Gastroesophageal sphincter (tissue), 3 donors: ENCODE data around the gene PLA2G4D.

Experiments
- EP300 ChIP-seq: sonication (generic); formaldehyde crosslinking; IDR thresholded peaks from one replicate; pipeline ENCODE4 v1.6.1; 2017; ENCODE audit warnings: antibody characterized with exemption, mild to moderate bottlenecking
- POLR2A ChIP-seq, 2 donors: fragments of 450-650 bp; IDR thresholded peaks; one replicate each; pipeline ENCODE4 v1.6.1; 2017; ENCODE audit warnings: antibody characterized with exemption in 2 of 2, mild to moderate bottlenecking in 2 of 2, moderate library complexity in 1 of 2
- TF ChIP-seq, protein P1 (sequence below), 4 experiments: fragments of 200-600 bp in 2 of 4; fragments of 450-650 bp in 2 of 4; sonication (generic) in 1 of 4; IDR thresholded peaks; one replicate each; pipeline ENCODE4 v1.5.1; 2017 to 2019; ENCODE audit warnings: antibody characterized with exemption in 4 of 4, mild to moderate bottlenecking in 2 of 4, moderate library complexity in 2 of 4

DNA sequence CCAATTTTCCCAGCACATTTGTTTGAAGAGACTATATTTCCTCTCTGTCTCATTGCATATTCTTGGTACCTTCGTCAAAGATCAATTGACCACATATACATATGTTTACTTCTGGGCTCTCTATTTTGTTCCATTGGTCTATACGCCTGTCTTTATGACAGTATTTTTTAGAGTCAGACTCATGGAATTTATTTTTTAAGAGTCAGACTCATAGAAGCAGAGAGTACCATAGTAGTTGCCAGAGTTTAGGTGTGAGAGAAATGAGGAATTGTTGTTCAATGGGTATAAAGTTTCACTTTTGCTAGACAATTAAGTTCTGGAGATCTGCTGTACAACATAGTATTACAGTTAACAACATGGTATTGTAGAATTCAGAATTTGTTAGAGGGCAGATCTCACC lies 35.0 kb upstream of the PLA2G4D start:
- TF ChIP-seq POLR2A (IDR thresholded peaks at IDR 0.05) = no peak
- TF ChIP-seq, protein P1, sequence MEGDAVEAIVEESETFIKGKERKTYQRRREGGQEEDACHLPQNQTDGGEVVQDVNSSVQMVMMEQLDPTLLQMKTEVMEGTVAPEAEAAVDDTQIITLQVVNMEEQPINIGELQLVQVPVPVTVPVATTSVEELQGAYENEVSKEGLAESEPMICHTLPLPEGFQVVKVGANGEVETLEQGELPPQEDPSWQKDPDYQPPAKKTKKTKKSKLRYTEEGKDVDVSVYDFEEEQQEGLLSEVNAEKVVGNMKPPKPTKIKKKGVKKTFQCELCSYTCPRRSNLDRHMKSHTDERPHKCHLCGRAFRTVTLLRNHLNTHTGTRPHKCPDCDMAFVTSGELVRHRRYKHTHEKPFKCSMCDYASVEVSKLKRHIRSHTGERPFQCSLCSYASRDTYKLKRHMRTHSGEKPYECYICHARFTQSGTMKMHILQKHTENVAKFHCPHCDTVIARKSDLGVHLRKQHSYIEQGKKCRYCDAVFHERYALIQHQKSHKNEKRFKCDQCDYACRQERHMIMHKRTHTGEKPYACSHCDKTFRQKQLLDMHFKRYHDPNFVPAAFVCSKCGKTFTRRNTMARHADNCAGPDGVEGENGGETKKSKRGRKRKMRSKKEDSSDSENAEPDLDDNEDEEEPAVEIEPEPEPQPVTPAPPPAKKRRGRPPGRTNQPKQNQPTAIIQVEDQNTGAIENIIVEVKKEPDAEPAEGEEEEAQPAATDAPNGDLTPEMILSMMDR (IDR thresholded peaks at IDR 0.05) = no peak
- TF ChIP-seq EP300 = no peak
